OCI-LY3 (cell line): ENCODE data around the gene LRRC7.

Source experiments
- H2AFZ ChIP-seq: fragments of 200-600, 300-600 bp; shearing (Covaris generic); 2 replicates; pipeline ENCODE4 v1.6.0; 2014; ENCODE audit warnings: antibody characterized with exemption, low read depth, low read length
- H3K27ac ChIP-seq: fragments of 200-600, 300-600 bp; sonication (generic); 2 replicates; pipeline ENCODE4 v1.5.1; 2014; ENCODE audit warnings: mild to moderate bottlenecking, low read length, moderate library complexity, mixed read lengths
- H3K27me3 ChIP-seq: fragments of 200-600, 300-600 bp; sonication (generic); 2 replicates; pipeline ENCODE4 v1.6.1; 2014; ENCODE audit warnings: low read depth, low read length, mixed read lengths
- H3K36me3 ChIP-seq: fragments of 200-600, 300-600 bp; sonication (generic); replicated peaks from 2 replicates; pipeline ENCODE3; 2014; ENCODE audit warnings: low read depth, low read length, mixed read lengths
- H3K4me1 ChIP-seq: fragments of 300-600, 200-600 bp; sonication (generic); 2 replicates; pipeline ENCODE4 v1.6.1; 2014; ENCODE audit warnings: low read length, mixed read lengths
- H3K4me2 ChIP-seq: fragments of 200-600, 300-600 bp; sonication (generic); 2 replicates; pipeline ENCODE4 v1.6.1; 2014; ENCODE audit warnings: low read length, mixed read lengths
- H3K4me3 ChIP-seq: fragments of 300-600, 200-600 bp; sonication (generic); 2 replicates; pipeline ENCODE4 v1.5.1; 2014; ENCODE audit warnings: antibody characterized with exemption, mild to moderate bottlenecking, low read length, moderate library complexity
- H3K79me2 ChIP-seq: fragments of 300-600, 200-600 bp; shearing (Covaris generic); 2 replicates; pipeline ENCODE4 v1.6.1; 2014; ENCODE audit warnings: mild to moderate bottlenecking, low read length, mixed read lengths
- H3K9ac ChIP-seq: fragments of 300-600, 200-600 bp; shearing (Covaris generic); 2 replicates; pipeline ENCODE4 v1.6.0; 2014; ENCODE audit warnings: mild to moderate bottlenecking, low read length, moderate library complexity
- H3K9me3 ChIP-seq: fragments of 200-600, 300-600 bp; shearing (Covaris generic); 2 replicates; pipeline ENCODE4 v1.6.1; 2014; ENCODE audit warnings: low read length, mixed read lengths; ENCODE audit not compliant: insufficient read depth
- H4K20me1 ChIP-seq: fragments of 200-600, 300-600 bp; sonication (generic); 2 replicates; pipeline ENCODE4 v1.6.1; 2016; ENCODE audit warnings: low read length, mixed read lengths; ENCODE audit not compliant: insufficient read depth
- CTCF ChIP-seq: fragments of 200-600, 300-600 bp; sonication (generic); IDR thresholded peaks from 2 replicates; pipeline ENCODE4 v1.5.1; 2014; ENCODE audit warnings: antibody characterized with exemption, low read length, low read depth
- EZH2phosphoT487 ChIP-seq: fragments of 200-600 bp; shearing (Covaris generic); IDR thresholded peaks from 2 replicates; pipeline ENCODE4 v1.6.1; 2018; ENCODE audit warnings: antibody characterized with exemption, mixed run types, low read depth

The LRRC7 gene

GRCh38 chr1:69679965-69680364 lies 112.2 kb downstream of the LRRC7 start:
- Histone ChIP-seq H3K36me3 (no peaks in the 10 kb centered on the region), H3K27ac (no peak overlapping the region), H3K79me2 (no peaks in the 10 kb centered on the region), H2AFZ (no peak overlapping the region), H3K4me3 (no peak overlapping the region), H3K4me2 (no peak overlapping the region), H3K9me3 (no peaks in the 10 kb centered on the region), H3K27me3 (no peaks in the 10 kb centered on the region), H3K9ac (no peak overlapping the region), H4K20me1 (no peaks in the 10 kb centered on the region), H3K4me1 (no peaks in the 10 kb centered on the region)
- no peak for TF ChIP-seq EZH2phosphoT487
- TF ChIP-seq CTCF, result no peak

DNA sequence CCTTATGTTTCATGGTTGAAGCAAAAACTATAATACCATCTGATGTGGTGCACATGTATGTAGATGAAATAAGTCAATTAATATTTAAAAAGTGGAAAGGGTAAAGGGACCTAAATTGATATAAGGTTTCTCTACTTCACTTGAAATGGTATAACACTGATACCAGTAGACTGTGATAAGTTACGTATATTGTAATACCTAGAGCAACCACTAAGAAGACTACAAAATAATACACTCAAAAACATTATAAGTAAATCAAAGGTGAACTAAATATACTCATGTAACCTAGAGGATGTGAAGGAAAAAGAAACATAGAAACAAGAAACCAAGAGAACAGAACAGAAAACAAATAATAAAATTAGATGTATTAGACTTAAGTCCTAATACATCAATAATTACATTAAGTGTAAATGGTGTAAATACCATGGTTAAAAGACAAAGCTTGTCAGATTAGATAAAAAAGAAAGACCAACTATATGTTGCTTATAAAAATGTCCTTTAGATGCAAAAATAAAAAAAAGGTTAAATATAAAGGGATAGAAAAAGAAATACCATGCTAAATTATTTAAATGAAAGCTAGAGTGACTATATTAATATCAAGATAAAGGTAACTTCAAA lies 118.8 kb downstream of the LRRC7 start:
- Histone ChIP-seq H3K9me3 (no peaks in the 10 kb centered on the region), H3K4me2 (no peak overlapping the region), H3K36me3 (no peaks in the 10 kb centered on the region), H3K4me1 (no peaks in the 10 kb centered on the region; the same call in 1 of the 2 replicates), H3K27ac (no peak overlapping the region), H3K4me3 (no peak overlapping the region), H2AFZ (no peak overlapping the region), H4K20me1 (no peaks in the 10 kb centered on the region), H3K27me3 (no peaks in the 10 kb centered on the region), H3K9ac (no peak overlapping the region), H3K79me2 (no peaks in the 10 kb centered on the region)
- TF ChIP-seq EZH2phosphoT487 (no peak), CTCF (no peak)

DNA sequence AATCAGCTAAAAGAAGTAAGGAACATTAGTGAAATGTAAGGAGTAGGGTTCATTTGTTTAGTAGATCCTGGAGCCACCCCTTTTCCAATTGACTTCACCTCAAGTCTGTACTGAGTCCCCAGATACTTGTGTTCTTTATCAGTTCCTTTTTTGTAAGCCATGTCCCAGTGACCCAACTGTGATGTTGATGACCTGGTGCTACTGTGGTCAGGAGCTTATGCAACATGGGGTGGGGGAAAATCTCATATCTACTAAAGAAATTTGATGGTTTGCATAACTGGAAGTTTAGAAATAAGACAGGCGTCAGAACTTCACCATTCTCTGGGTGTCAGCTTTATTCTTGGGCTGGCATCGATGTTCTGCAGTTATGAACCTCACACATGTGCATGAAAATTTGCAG lies 120.5 kb downstream of the LRRC7 start:
- Histone ChIP-seq H3K36me3 (no peaks in the 10 kb centered on the region), H3K4me2 (no peak overlapping the region), H3K4me1 (no peaks in the 10 kb centered on the region; the same call in 1 of the 2 replicates), H3K79me2 (no peaks in the 10 kb centered on the region), H3K27ac (no peak overlapping the region), H3K9ac (no peak overlapping the region), H3K27me3 (no peaks in the 10 kb centered on the region), H3K9me3 (no peaks in the 10 kb centered on the region), H4K20me1 (no peaks in the 10 kb centered on the region), H3K4me3 (no peak overlapping the region), H2AFZ (no peak overlapping the region)
- TF ChIP-seq EZH2phosphoT487 (no peak), CTCF (no peak)

GRCh38 chr1:69691179-69691578 lies 123.5 kb downstream of the LRRC7 start:
- no peaks in the 10 kb centered on the region for H3K27me3 ChIP-seq
- no peak overlapping the region for H3K4me2 ChIP-seq
- no peak overlapping the region for H3K27ac ChIP-seq
- H3K36me3 ChIP-seq, result no peaks in the 10 kb centered on the region
- no peak overlapping the region for H2AFZ ChIP-seq
- no peaks in the 10 kb centered on the region for H3K79me2 ChIP-seq
- H3K9me3 ChIP-seq, result no peaks in the 10 kb centered on the region
- H3K4me1 ChIP-seq, result no peaks in the 10 kb centered on the region; the same call in 1 of the 2 replicates
- no peaks in the 10 kb centered on the region for H4K20me1 ChIP-seq
- H3K9ac ChIP-seq, result no peak overlapping the region
- no peak overlapping the region for H3K4me3 ChIP-seq
- TF ChIP-seq CTCF (no peak), EZH2phosphoT487 (no peak)
